ENCODE measurements around the gene MRPS7. TPM values are rescaled to one million over a fixed set of nuclear protein-coding genes. Genes with fewer than 3 reads are reported as not detected.

The MRPS7 gene
- total and polyA plus RNA-seq, 2 donors (not counting 3 experiments of a cell fraction or from before 2014, with no cell fraction given) = 79.8 to 82.8 TPM

GRCh38 chr17:75227729-75228128 lies 34.0 kb upstream of the MRPS7 start:
- no peaks in the 10 kb centered on the region for H3K27me3 ChIP-seq (ENCODE audit: control insufficient read depth in 2 of 2, insufficient read depth in 2 of 2, low read length in 2 of 2)
- H2AFZ ChIP-seq (ENCODE audit: low read depth, low read length) = no peak overlapping the region
- ChIA-PET POLR2A (interaction anchor here (0.5 kb wide), 1 partner anchor 16 kb away, joined by 3 read pairs; no protein-coding TSS in a partner anchor), CTCF (interaction anchor here (1.7 to 2.9 kb wide), 3 partner anchors 12 to 114 kb away, joined by 6 to 20 read pairs (median 6); partner anchors contain the start of gene MIF4GD)
- no peak overlapping the region for H3K4me3 ChIP-seq (replicated peaks in 1 of 3; ENCODE audit: insufficient read depth in 1 of 3, low read depth in 1 of 3, low read length in 3 of 3)
- H3K36me3 ChIP-seq (ENCODE audit: control insufficient read depth in 2 of 2, extremely low read depth in 1 of 2, insufficient read depth in 2 of 2, low read length in 2 of 2) = peaks cover 5 to 38% of the 10 kb centered on the region in 2 experiments
- H3K9me1 ChIP-seq (replicated peaks; ENCODE audit: control insufficient read depth, extremely low read depth, insufficient read depth, low read length) = no peaks in the 10 kb centered on the region
- TF ChIP-seq MYC (IDR thresholded peaks at IDR 0.05; ENCODE audit: low read depth, low read length) = no peak
- TF ChIP-seq CTCF (IDR thresholded peaks at IDR 0.05; ENCODE audit: extremely low read depth in 1 of 2, insufficient read depth in 1 of 2, low read depth in 1 of 2, low read length in 2 of 2) = no peak
- TF ChIP-seq JUN (IDR thresholded peaks at IDR 0.05; ENCODE audit: borderline replicate concordance, insufficient read depth, insufficient read length, low read depth) = no peak
- TF ChIP-seq POLR2AphosphoS5 (IDR thresholded peaks at IDR 0.05; ENCODE audit: insufficient read depth, low read depth, low read length) = no peak
- TF ChIP-seq MAX (IDR thresholded peaks at IDR 0.05; ENCODE audit: insufficient read depth, insufficient read length) = no peak
- TF ChIP-seq EZH2 (IDR thresholded peaks at IDR 0.05; ENCODE audit: borderline replicate concordance, low read depth, low read length, severe bottlenecking) = no peak
- no peak for TF ChIP-seq POLR2A (IDR thresholded peaks at IDR 0.05; ENCODE audit: low read depth, low read length)
- TF ChIP-seq GATA2 (IDR thresholded peaks at IDR 0.05; ENCODE audit: insufficient read depth, insufficient read length, low read depth, low read length) = no peak
- no peak for TF ChIP-seq FOS (IDR thresholded peaks at IDR 0.05; ENCODE audit: borderline replicate concordance, insufficient read depth, low read length)
- dilution Hi-C loops (cut with MboI; ENCODE audit: extremely low pct_ligation_motif_present, low sequenced_read_pairs) = no loop called here
- DNase-seq (ENCODE audit: low read depth, low spot score) = no peak
- no peak overlapping the region for H3K9ac ChIP-seq (replicated peaks; ENCODE audit: extremely low read depth, insufficient read depth, low read length)
- H3K79me2 ChIP-seq (ENCODE audit: control insufficient read depth, insufficient read depth, low read length) = no peaks in the 10 kb centered on the region
- no peak overlapping the region for H3K27ac ChIP-seq (ENCODE audit: insufficient read depth, low read depth, low read length)
- FAIRE-seq = no peak
- H4K20me1 ChIP-seq (replicated peaks; ENCODE audit: control insufficient read depth, extremely low read depth, insufficient read depth, low read length) = no peaks in the 10 kb centered on the region
- no TSS peak for BruUV-seq (replicated peaks)
- intact Hi-C loops (cut with micrococcal nuclease) = no loop called here
- H3K4me2 ChIP-seq (ENCODE audit: insufficient read depth, low read length) = no peak overlapping the region
- no peaks in the 10 kb centered on the region for H3K9me3 ChIP-seq (replicated peaks; ENCODE audit: control insufficient read depth, insufficient read depth, low read length)
- no peaks in the 10 kb centered on the region for H3K4me1 ChIP-seq (ENCODE audit: control insufficient read depth, extremely low read depth, insufficient read depth, low read length)

Data from endothelial cell of umbilical vein (primary cell).